ENCODE data around the gene RBP3. TPM values are rescaled to one million over a fixed set of nuclear protein-coding genes. Genes with fewer than 3 reads are reported as not detected.

The RBP3 gene
- not detected for polyA plus RNA-seq (ENCODE audit: low read depth in 6 of 6)

GRCh38 chr10:47348138-47348651 lies at the start of gene RBP3:
RBP3 (plus strand) TSS chr10:47348363; CDS start chr10:47348485, 122 bp downstream.
- no peaks in the 10 kb centered on the region for H3K36me3 Mint-ChIP-seq
- DNase-seq (no peak), ATAC-seq (ENCODE audit: low read depth in 2 of 2) (no peak)
- peak within 1 kb of the TSS in 1 of 6 donors; percentile 19 for H3K27ac Mint-ChIP-seq
- H3K27me3 Mint-ChIP-seq = peaks cover 0 to 7% (median 0%) of the 10 kb centered on the region in 3 donors
- no peaks in the 10 kb centered on the region for H3K9me3 Mint-ChIP-seq
- no peaks in the 10 kb centered on the region for H3K4me1 Mint-ChIP-seq
- H3K4me3 Mint-ChIP-seq = no peak within 1 kb of the TSS

GRCh38 chr10:47298715-47299114 lies 49.4 kb upstream of the RBP3 start:
- H3K9me3 Mint-ChIP-seq = no peaks in the 10 kb centered on the region
- no peak overlapping the region for H3K27ac Mint-ChIP-seq
- no peak for DNase-seq
- H3K27me3 Mint-ChIP-seq = peaks cover 48 to 75% (median 71%) of the 10 kb centered on the region in 3 donors
- ATAC-seq (ENCODE audit: low read depth in 2 of 2) = no peak
- H3K4me3 Mint-ChIP-seq = no peak overlapping the region
- H3K4me1 Mint-ChIP-seq = peaks cover 5 to 8% (median 5%) of the 10 kb centered on the region in 3 donors
- peaks cover 0 to 7% of the 10 kb centered on the region in 2 donors for H3K36me3 Mint-ChIP-seq

GRCh38 chr10:47299611-47300428 lies 48.3 kb upstream of the RBP3 start, which contains the start of gene GDF10:
GDF10 (plus strand) TSS chr10:47300197; CDS start chr10:47300652, 455 bp downstream.
- peak within 1 kb of the TSS in 6 of 8 donors; percentile 13 to 70 (median 56) for H3K4me3 Mint-ChIP-seq
- DNase-seq = no peak
- H3K27me3 Mint-ChIP-seq = peaks cover 46 to 69% (median 63%) of the 10 kb centered on the region in 3 donors
- H3K4me1 Mint-ChIP-seq = peaks cover 5 to 8% (median 5%) of the 10 kb centered on the region in 3 donors
- H3K36me3 Mint-ChIP-seq = peaks cover 0 to 7% of the 10 kb centered on the region in 2 donors
- ATAC-seq (ENCODE audit: low read depth in 2 of 2) = no peak
- no peaks in the 10 kb centered on the region for H3K9me3 Mint-ChIP-seq
- no peak within 1 kb of the TSS for H3K27ac Mint-ChIP-seq

- Mint-ChIP-seq H3K4me1 (peaks cover 5 to 8% (median 5%) of the 10 kb centered on the region in 3 donors), H3K27me3 (peaks cover 42 to 65% (median 56%) of the 10 kb centered on the region in 3 donors), H3K4me3 (peak overlapping the region in 2 of 8 donors; percentile 40 to 55), H3K9me3 (no peaks in the 10 kb centered on the region), H3K27ac (no peak overlapping the region), H3K36me3 (peaks cover 0 to 7% of the 10 kb centered on the region in 2 donors)
- no peak for ATAC-seq (ENCODE audit: low read depth in 2 of 2)
- DNase-seq = no peak
Observed at GRCh38 chr10:47300429-47300931, 47.7 kb upstream of the RBP3 start.

GRCh38 chr10:47301833-47302232 lies 46.3 kb upstream of the RBP3 start:
- H3K27me3 Mint-ChIP-seq = peaks cover 37 to 52% (median 52%) of the 10 kb centered on the region in 3 donors
- no peaks in the 10 kb centered on the region for H3K9me3 Mint-ChIP-seq
- H3K36me3 Mint-ChIP-seq = peaks cover 0 to 7% of the 10 kb centered on the region in 2 donors
- ATAC-seq (ENCODE audit: low read depth in 2 of 2) (no peak), DNase-seq (no peak)
- no peak overlapping the region for H3K4me3 Mint-ChIP-seq
- peaks cover 9 to 10% (median 10%) of the 10 kb centered on the region in 3 donors for H3K4me1 Mint-ChIP-seq
- H3K27ac Mint-ChIP-seq = no peak overlapping the region

GRCh38 chr10:47303105-47303504 lies 45.1 kb upstream of the RBP3 start:
- peak overlapping the region in 2 of 6 donors; percentile 55 to 68 for H3K27ac Mint-ChIP-seq
- H3K4me3 Mint-ChIP-seq = peak overlapping the region in 1 of 8 donors; percentile 58
- H3K36me3 Mint-ChIP-seq = peaks cover 0 to 7% of the 10 kb centered on the region in 2 donors

GRCh38 chr10:47303866-47304265 lies 44.3 kb upstream of the RBP3 start:
- DNase-seq (no peak), ATAC-seq (ENCODE audit: low read depth in 2 of 2) (no peak)
- Mint-ChIP-seq H3K4me3 (no peak overlapping the region), H3K4me1 (peaks cover 9 to 12% (median 10%) of the 10 kb centered on the region in 3 donors), H3K27ac (no peak overlapping the region), H3K36me3 (peaks cover 0 to 7% of the 10 kb centered on the region in 2 donors), H3K9me3 (no peaks in the 10 kb centered on the region), H3K27me3 (peaks cover 27 to 57% (median 39%) of the 10 kb centered on the region in 3 donors)

More at GRCh38 chr10:47303105-47303504, 45.1 kb upstream of the RBP3 start:
- Mint-ChIP-seq H3K9me3 (no peaks in the 10 kb centered on the region), H3K27me3 (peaks cover 28 to 54% (median 41%) of the 10 kb centered on the region in 3 donors), H3K4me1 (peaks cover 9 to 12% (median 10%) of the 10 kb centered on the region in 3 donors)
- ATAC-seq (ENCODE audit: low read depth in 2 of 2) (no peak), DNase-seq (no peak)

GRCh38 chr10:47305566-47305965 lies 42.6 kb upstream of the RBP3 start:
- H3K9me3 Mint-ChIP-seq = no peaks in the 10 kb centered on the region
- H3K4me3 Mint-ChIP-seq = no peak overlapping the region
- peaks cover 20 to 58% (median 38%) of the 10 kb centered on the region in 3 donors for H3K27me3 Mint-ChIP-seq
- DNase-seq (no peak), ATAC-seq (ENCODE audit: low read depth in 2 of 2) (no peak)
- no peak overlapping the region for H3K27ac Mint-ChIP-seq
- peaks cover 0 to 7% of the 10 kb centered on the region in 2 donors for H3K36me3 Mint-ChIP-seq
- peaks cover 7 to 10% (median 9%) of the 10 kb centered on the region in 3 donors for H3K4me1 Mint-ChIP-seq

- peaks cover 3 to 5% (median 4%) of the 10 kb centered on the region in 3 donors for H3K4me1 Mint-ChIP-seq
- ATAC-seq (ENCODE audit: low read depth in 2 of 2) = no peak
- no peaks in the 10 kb centered on the region for H3K36me3 Mint-ChIP-seq
- DNase-seq = no peak
- H3K27me3 Mint-ChIP-seq = peaks cover 16 to 48% (median 29%) of the 10 kb centered on the region in 3 donors
- H3K27ac Mint-ChIP-seq = peak overlapping the region in 2 of 6 donors; percentile 40 to 49
- no peaks in the 10 kb centered on the region for H3K9me3 Mint-ChIP-seq
- H3K4me3 Mint-ChIP-seq = no peak overlapping the region
Observed at GRCh38 chr10:47306387-47307210, 41.6 kb upstream of the RBP3 start.

- ATAC-seq (ENCODE audit: low read depth in 2 of 2) (no peak), DNase-seq (no peak)
- Mint-ChIP-seq H3K36me3 (no peaks in the 10 kb centered on the region), H3K4me1 (peaks cover 4 to 9% (median 5%) of the 10 kb centered on the region in 3 donors), H3K27me3 (peaks cover 11 to 44% (median 23%) of the 10 kb centered on the region in 3 donors), H3K9me3 (no peaks in the 10 kb centered on the region), H3K27ac (no peak overlapping the region), H3K4me3 (no peak overlapping the region)
Observed at GRCh38 chr10:47307381-47307780, 40.8 kb upstream of the RBP3 start.

- peaks cover 10 to 30% (median 13%) of the 10 kb centered on the region in 3 donors for H3K27me3 Mint-ChIP-seq
- no peak for ATAC-seq (ENCODE audit: low read depth in 2 of 2)
- no peak overlapping the region for H3K4me3 Mint-ChIP-seq
- peaks cover 4 to 9% (median 5%) of the 10 kb centered on the region in 3 donors for H3K4me1 Mint-ChIP-seq
- H3K27ac Mint-ChIP-seq = no peak overlapping the region
- no peaks in the 10 kb centered on the region for H3K9me3 Mint-ChIP-seq
- no peaks in the 10 kb centered on the region for H3K36me3 Mint-ChIP-seq
- no peak for DNase-seq
Observed at GRCh38 chr10:47308775-47309174, 39.4 kb upstream of the RBP3 start.

- no peak overlapping the region for H3K27ac Mint-ChIP-seq
- ATAC-seq (ENCODE audit: low read depth in 2 of 2) (no peak), DNase-seq (no peak)
- H3K36me3 Mint-ChIP-seq = no peaks in the 10 kb centered on the region
- H3K9me3 Mint-ChIP-seq = no peaks in the 10 kb centered on the region
- peaks cover 4 to 9% (median 5%) of the 10 kb centered on the region in 3 donors for H3K4me1 Mint-ChIP-seq
- H3K27me3 Mint-ChIP-seq = peaks cover 10 to 28% (median 11%) of the 10 kb centered on the region in 3 donors
- H3K4me3 Mint-ChIP-seq = no peak overlapping the region
Observed at GRCh38 chr10:47309408-47310089, 38.6 kb upstream of the RBP3 start.
